ENCODE results near the gene DISP3. TPM values are rescaled to one million over a fixed set of nuclear protein-coding genes. Genes with fewer than 3 reads are reported as not detected.

DISP3 gene
- total and polyA plus RNA-seq, 8 donors: 0.13 to 6.7 (median 0.74) TPM

DNA sequence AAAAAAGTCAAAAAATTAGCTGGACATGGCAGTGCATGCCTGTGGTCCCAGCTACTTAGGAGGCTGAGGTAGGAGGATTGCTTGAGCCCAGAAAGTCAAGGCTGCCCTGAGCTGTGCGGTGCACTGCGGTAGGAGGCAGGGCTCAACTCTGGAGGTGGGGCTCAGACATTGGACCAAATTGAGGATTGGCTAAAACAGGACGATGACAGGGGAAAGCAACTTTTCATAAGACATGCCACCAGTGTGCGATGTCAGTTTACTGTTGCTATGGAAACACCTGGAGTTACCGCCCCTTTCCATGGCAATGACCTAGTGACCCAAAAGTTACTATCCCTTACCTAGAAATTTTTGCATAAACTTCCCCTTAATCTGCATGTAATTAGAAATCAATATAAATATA, 85.3 kb downstream of the DISP3 start:
- ATAC-seq: no peak
- no peak for FAIRE-seq
- Histone ChIP-seq H3K36me3 (no peaks in the 10 kb centered on the region), H3K27me3 (no peaks in the 10 kb centered on the region), H3K4me3 (no peak overlapping the region), H3K9me3 (no peaks in the 10 kb centered on the region), H3K27ac (no peak overlapping the region), H3K4me1 (no peaks in the 10 kb centered on the region)
- intact Hi-C loops (cut with DNase I): no loop called here
- TF ChIP-seq, protein P1, sequence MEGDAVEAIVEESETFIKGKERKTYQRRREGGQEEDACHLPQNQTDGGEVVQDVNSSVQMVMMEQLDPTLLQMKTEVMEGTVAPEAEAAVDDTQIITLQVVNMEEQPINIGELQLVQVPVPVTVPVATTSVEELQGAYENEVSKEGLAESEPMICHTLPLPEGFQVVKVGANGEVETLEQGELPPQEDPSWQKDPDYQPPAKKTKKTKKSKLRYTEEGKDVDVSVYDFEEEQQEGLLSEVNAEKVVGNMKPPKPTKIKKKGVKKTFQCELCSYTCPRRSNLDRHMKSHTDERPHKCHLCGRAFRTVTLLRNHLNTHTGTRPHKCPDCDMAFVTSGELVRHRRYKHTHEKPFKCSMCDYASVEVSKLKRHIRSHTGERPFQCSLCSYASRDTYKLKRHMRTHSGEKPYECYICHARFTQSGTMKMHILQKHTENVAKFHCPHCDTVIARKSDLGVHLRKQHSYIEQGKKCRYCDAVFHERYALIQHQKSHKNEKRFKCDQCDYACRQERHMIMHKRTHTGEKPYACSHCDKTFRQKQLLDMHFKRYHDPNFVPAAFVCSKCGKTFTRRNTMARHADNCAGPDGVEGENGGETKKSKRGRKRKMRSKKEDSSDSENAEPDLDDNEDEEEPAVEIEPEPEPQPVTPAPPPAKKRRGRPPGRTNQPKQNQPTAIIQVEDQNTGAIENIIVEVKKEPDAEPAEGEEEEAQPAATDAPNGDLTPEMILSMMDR (IDR thresholded peaks at IDR 0.05): no peak
- DNase-seq: no peak
- WGBS, 2 donors: 59 to 71% methylated on average over 5 of the region's 5 CpGs

DNA sequence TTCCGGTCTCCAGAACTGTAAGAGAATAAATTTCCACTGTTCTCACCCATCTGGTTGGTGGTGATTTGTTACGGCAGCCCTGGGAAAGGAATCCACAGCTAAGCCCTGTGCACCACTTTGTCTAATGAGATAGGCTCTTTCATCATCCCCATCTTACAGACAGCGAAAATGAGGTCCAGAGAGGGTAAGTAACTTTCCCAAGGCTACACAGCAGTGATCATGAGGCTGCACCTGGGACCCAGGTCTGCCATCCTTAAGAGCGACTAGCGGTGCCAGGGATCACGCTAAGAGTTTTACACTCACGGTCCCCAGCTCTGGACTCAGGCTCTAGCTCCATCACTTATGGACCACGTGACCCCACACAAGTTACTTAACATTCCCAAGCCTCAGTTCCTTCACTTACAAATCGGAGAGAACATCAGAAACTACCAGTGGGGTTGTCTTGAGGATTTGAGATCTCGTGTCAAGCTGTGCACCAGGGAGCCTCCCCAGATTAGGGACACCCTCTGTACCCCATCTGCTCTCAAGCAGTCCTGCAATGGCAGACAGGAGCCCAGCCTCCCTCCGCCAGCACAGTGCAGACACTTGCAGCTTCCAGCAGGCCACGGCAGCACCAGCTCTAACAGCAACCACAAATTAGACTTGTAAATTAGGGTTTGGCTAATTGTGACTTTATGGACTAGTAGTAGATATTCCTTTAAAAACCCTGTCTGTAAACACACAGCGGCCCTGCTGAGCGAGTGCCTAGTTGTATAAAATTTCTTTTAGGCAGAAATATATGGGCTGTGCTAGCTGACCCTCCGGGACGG, 87.3 kb downstream of the DISP3 start:
- Histone ChIP-seq H3K4me1 (no peaks in the 10 kb centered on the region), H3K4me3 (no peak overlapping the region), H3K36me3 (no peaks in the 10 kb centered on the region), H3K27ac (no peak overlapping the region), H3K27me3 (no peaks in the 10 kb centered on the region), H3K9me3 (no peaks in the 10 kb centered on the region)
- ATAC-seq: no peak
- DNase-seq: no peak
- FAIRE-seq: no peak
- TF ChIP-seq, protein P1 (IDR thresholded peaks at IDR 0.05): no peak
- WGBS, 2 donors: 51 to 63% methylated on average over 16 of the region's 16 CpGs
- intact Hi-C loops (cut with DNase I): no loop called here

DNA sequence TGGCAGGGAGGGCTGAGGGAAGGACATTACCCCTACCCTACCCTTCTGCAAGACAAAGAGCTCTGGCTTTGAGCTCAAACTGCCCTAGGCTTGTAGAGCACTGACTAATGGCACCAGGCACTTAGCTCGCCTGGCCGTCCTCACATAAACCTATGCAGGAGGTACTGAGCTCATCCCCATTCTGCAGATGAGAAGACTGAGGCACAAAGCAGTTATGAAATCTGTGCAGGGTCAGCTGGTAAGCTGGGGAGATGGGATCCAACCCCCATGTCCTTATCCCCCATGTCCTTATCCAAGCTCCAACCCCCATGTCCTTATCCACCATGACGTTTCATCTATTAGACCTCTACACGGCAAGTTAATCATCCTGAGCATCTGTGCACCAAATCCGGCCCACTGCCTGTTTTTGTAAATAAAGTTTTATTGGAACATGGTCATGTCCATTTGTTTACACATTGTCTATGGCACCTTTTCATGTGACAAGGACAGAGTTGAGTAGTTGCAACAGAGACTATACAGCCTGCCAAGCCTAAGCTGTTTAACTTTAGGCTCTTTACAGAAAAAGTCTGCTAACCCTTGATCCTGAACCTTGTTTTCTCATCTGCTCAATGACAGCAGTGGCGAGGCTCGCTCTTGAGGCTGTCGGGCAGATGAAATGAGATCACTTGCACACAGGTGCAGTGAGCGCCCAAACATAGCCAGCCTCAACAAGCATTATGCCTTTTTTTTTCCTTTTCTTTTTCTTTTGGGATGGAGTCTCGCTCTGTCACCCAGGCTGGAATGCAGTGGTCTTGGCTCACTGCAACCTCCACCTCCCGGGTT, 88.5 kb downstream of the DISP3 start:
- DNase-seq: no peak
- Histone ChIP-seq H3K4me1 (no peaks in the 10 kb centered on the region), H3K27ac (no peak overlapping the region), H3K4me3 (no peak overlapping the region), H3K9me3 (no peaks in the 10 kb centered on the region), H3K27me3 (peaks cover 0 to 2% (median 0%) of the 10 kb centered on the region in 4 donors), H3K36me3 (no peaks in the 10 kb centered on the region)
- TF ChIP-seq, protein P1 (IDR thresholded peaks at IDR 0.05): no peak
- WGBS, 2 donors: 69 to 77% methylated on average over 11 of the region's 11 CpGs
- FAIRE-seq: no peak
- no peak for ATAC-seq
- intact Hi-C loops (cut with DNase I): no loop called here

- Histone ChIP-seq H3K27ac (no peak overlapping the region), H3K36me3 (no peaks in the 10 kb centered on the region), H3K4me3 (no peak overlapping the region), H3K9me3 (no peaks in the 10 kb centered on the region), H3K27me3 (peaks cover 0 to 2% (median 0%) of the 10 kb centered on the region in 4 donors), H3K4me1 (no peaks in the 10 kb centered on the region)
- intact Hi-C loops (cut with DNase I): no loop called here
- DNase-seq (no peak), FAIRE-seq (no peak), ATAC-seq (no peak)
- TF ChIP-seq, protein P1 (IDR thresholded peaks at IDR 0.05): no peak
- WGBS, 2 donors: 58 to 62% methylated on average over 8 of the region's 8 CpGs
Measured at GRCh38 chr1:11568687-11569086, 89.7 kb downstream of the DISP3 start.

Data from pancreas (tissue), 10 donors.